K562 (cell line): ENCODE data around the gene SLC22A12. TPM values are rescaled to one million over a fixed set of nuclear protein-coding genes. Genes with fewer than 3 reads are reported as not detected.

Source experiments
- MBD2 ChIP-seq: sonication (generic); IDR thresholded peaks from 2 replicates; pipeline ENCODE4 v1.6.1; 2016; ENCODE audit warnings: low read depth, borderline replicate concordance
- NCOA6 ChIP-seq: fragments of 450-650 bp; IDR thresholded peaks from 2 replicates; pipeline ENCODE4 v1.6.1; 2017; ENCODE audit warnings: mild to moderate bottlenecking
- PHB2 ChIP-seq: fragments of 450-650 bp; IDR thresholded peaks from 2 replicates; pipeline ENCODE4 v1.6.1; 2017; ENCODE audit warnings: low read depth
- RBM17 ChIP-seq: fragments of 200-400 bp; formaldehyde crosslinking; IDR thresholded peaks from 2 replicates; pipeline ENCODE4 v1.6.1; 2017; ENCODE audit warnings: low read depth, mild to moderate bottlenecking, low read length, borderline replicate concordance
- STAT5B ChIP-seq: fragments of 250-450 bp; sonication (Bioruptor Pico); IDR thresholded peaks from 2 replicates; pipeline ENCODE4 v1.8.0; 2021; ENCODE audit warnings: mild to moderate bottlenecking, inconsistent platforms
- TOE1 ChIP-seq, 2 experiments: fragments of 450-650 bp in 1 of 2; sonication (generic) in 1 of 2; formaldehyde crosslinking in 1 of 2; IDR thresholded peaks; 2 replicates each; pipeline versions ENCODE4 v1.7.1 to v1.8.0; 2016 to 2022; ENCODE audit warnings: borderline replicate concordance in 2 of 2, mild to moderate bottlenecking in 2 of 2, antibody characterized with exemption in 1 of 2, inconsistent platforms in 1 of 2, low read depth in 1 of 2, missing genetic modification reagents in 1 of 2, moderate library complexity in 1 of 2
- polyA plus RNA-seq, 8 experiments: library from polyadenylated mRNA; depleted of rRNA in 4 of 8; stranded (reverse) in 5 of 8; unstranded in 3 of 8; fragments of >200 nt; fragmentation: Nextera tagmentation in 2 of 8; fragmentation: Illumina TruSeq in 1 of 8; extraction: Ambion mirVana in 2 of 8; extraction: Trizol in 1 of 8; gene quantifications; 2 replicates each; pipeline versions ENCODE4 v1.2.1 to v1.2.3, GENCODE V29; 2011 to 2014; ENCODE audit warnings: inconsistent platforms in 1 of 8, missing spikeins in 1 of 8
- total RNA-seq, 7 experiments: library from RNA; depleted of rRNA in 6 of 7; stranded (reverse); fragments of >200 nt in 6 of 7; fragmentation: Illumina TruSeq in 2 of 7; extraction: Trizol in 2 of 7; gene quantifications; 2 replicates each; pipeline versions ENCODE4 v1.2.1 to v1.2.3, GENCODE V29; 2011 to 2021; ENCODE audit warnings: low replicate concordance in 1 of 7
- TF ChIP-seq, protein P1 (sequence below): fragments of 450-650 bp; IDR thresholded peaks from 2 replicates; pipeline ENCODE4 v1.6.1; 2016; ENCODE audit warnings: mild to moderate bottlenecking, moderate library complexity
- TF ChIP-seq, protein P2 (sequence below): fragments of 450-650 bp; formaldehyde crosslinking; IDR thresholded peaks from 2 replicates; pipeline ENCODE4 v1.4.0; 2020; ENCODE audit warnings: mild to moderate bottlenecking, mixed read lengths
- TF ChIP-seq, protein P3 (sequence below): fragments of 200-800 bp; sonication (Bioruptor generic); IDR thresholded peaks from 2 replicates; pipeline ENCODE4 v1.6.1; 2017; ENCODE audit warnings: missing genetic modification characterization, missing compliant biosample characterization

SLC22A12 gene
- total and polyA plus RNA-seq, 9 of the 15 experiments (the other 6 are each of a cell fraction or from before 2014, with no cell fraction given): not detected

DNA sequence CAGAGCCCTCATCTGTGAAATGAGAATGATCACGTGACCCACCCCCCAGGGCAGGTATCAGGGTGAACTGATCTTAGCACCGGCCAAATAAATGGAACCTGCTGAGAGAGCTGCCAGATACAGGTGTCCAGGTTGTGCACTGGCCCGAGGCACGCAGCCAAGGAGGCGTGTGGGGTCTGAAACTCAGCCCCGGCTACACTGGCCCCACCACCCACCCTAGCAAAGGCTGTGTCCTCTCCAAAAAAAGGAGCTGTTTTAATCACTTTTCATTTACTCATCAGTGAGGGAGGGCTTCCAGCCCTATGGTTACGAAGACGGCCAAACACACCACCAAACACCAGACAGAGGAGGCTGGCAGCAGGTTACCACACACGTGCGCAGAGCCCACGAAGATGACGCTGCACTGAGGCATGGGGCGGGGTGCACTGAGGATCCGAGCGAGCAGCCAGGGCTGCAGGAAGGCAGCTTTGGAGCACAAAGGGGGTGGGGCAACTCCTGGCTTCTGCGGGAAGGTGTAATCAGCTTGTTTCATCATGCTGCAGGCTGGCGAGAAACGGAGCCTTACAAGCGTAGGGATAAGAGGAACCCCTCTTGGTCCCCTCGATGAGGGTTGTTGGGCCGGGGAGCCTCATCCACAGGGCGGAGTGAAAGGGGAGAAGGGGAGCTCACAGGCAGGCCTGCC lies 19.5 kb upstream of the SLC22A12 start (continued):
- TF ChIP-seq, protein P1, sequence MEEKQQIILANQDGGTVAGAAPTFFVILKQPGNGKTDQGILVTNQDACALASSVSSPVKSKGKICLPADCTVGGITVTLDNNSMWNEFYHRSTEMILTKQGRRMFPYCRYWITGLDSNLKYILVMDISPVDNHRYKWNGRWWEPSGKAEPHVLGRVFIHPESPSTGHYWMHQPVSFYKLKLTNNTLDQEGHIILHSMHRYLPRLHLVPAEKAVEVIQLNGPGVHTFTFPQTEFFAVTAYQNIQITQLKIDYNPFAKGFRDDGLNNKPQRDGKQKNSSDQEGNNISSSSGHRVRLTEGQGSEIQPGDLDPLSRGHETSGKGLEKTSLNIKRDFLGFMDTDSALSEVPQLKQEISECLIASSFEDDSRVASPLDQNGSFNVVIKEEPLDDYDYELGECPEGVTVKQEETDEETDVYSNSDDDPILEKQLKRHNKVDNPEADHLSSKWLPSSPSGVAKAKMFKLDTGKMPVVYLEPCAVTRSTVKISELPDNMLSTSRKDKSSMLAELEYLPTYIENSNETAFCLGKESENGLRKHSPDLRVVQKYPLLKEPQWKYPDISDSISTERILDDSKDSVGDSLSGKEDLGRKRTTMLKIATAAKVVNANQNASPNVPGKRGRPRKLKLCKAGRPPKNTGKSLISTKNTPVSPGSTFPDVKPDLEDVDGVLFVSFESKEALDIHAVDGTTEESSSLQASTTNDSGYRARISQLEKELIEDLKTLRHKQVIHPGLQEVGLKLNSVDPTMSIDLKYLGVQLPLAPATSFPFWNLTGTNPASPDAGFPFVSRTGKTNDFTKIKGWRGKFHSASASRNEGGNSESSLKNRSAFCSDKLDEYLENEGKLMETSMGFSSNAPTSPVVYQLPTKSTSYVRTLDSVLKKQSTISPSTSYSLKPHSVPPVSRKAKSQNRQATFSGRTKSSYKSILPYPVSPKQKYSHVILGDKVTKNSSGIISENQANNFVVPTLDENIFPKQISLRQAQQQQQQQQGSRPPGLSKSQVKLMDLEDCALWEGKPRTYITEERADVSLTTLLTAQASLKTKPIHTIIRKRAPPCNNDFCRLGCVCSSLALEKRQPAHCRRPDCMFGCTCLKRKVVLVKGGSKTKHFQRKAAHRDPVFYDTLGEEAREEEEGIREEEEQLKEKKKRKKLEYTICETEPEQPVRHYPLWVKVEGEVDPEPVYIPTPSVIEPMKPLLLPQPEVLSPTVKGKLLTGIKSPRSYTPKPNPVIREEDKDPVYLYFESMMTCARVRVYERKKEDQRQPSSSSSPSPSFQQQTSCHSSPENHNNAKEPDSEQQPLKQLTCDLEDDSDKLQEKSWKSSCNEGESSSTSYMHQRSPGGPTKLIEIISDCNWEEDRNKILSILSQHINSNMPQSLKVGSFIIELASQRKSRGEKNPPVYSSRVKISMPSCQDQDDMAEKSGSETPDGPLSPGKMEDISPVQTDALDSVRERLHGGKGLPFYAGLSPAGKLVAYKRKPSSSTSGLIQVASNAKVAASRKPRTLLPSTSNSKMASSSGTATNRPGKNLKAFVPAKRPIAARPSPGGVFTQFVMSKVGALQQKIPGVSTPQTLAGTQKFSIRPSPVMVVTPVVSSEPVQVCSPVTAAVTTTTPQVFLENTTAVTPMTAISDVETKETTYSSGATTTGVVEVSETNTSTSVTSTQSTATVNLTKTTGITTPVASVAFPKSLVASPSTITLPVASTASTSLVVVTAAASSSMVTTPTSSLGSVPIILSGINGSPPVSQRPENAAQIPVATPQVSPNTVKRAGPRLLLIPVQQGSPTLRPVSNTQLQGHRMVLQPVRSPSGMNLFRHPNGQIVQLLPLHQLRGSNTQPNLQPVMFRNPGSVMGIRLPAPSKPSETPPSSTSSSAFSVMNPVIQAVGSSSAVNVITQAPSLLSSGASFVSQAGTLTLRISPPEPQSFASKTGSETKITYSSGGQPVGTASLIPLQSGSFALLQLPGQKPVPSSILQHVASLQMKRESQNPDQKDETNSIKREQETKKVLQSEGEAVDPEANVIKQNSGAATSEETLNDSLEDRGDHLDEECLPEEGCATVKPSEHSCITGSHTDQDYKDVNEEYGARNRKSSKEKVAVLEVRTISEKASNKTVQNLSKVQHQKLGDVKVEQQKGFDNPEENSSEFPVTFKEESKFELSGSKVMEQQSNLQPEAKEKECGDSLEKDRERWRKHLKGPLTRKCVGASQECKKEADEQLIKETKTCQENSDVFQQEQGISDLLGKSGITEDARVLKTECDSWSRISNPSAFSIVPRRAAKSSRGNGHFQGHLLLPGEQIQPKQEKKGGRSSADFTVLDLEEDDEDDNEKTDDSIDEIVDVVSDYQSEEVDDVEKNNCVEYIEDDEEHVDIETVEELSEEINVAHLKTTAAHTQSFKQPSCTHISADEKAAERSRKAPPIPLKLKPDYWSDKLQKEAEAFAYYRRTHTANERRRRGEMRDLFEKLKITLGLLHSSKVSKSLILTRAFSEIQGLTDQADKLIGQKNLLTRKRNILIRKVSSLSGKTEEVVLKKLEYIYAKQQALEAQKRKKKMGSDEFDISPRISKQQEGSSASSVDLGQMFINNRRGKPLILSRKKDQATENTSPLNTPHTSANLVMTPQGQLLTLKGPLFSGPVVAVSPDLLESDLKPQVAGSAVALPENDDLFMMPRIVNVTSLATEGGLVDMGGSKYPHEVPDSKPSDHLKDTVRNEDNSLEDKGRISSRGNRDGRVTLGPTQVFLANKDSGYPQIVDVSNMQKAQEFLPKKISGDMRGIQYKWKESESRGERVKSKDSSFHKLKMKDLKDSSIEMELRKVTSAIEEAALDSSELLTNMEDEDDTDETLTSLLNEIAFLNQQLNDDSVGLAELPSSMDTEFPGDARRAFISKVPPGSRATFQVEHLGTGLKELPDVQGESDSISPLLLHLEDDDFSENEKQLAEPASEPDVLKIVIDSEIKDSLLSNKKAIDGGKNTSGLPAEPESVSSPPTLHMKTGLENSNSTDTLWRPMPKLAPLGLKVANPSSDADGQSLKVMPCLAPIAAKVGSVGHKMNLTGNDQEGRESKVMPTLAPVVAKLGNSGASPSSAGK: peak; percentile 84
- no peak for TF ChIP-seq MBD2
- no peak for TF ChIP-seq STAT5B
- TF ChIP-seq NCOA6: no peak
- TF ChIP-seq RBM17: no peak
- no peak for TF ChIP-seq PHB2
- TF ChIP-seq, protein P2, sequence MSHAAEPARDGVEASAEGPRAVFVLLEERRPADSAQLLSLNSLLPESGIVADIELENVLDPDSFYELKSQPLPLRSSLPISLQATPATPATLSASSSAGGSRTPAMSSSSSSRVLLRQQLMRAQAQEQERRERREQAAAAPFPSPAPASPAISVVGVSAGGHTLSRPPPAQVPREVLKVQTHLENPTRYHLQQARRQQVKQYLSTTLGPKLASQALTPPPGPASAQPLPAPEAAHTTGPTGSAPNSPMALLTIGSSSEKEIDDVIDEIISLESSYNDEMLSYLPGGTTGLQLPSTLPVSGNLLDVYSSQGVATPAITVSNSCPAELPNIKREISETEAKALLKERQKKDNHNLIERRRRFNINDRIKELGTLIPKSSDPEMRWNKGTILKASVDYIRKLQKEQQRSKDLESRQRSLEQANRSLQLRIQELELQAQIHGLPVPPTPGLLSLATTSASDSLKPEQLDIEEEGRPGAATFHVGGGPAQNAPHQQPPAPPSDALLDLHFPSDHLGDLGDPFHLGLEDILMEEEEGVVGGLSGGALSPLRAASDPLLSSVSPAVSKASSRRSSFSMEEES: peak; percentile 95
- TF ChIP-seq TOE1 (IDR thresholded peaks at IDR 0.05; ENCODE audit: borderline replicate concordance): peak; percentile 95
- no peak for TF ChIP-seq TOE1 (CRISPR knock-in tag; IDR thresholded peaks at IDR 0.05; ENCODE audit: borderline replicate concordance, low read depth)
- TF ChIP-seq, protein P3, sequence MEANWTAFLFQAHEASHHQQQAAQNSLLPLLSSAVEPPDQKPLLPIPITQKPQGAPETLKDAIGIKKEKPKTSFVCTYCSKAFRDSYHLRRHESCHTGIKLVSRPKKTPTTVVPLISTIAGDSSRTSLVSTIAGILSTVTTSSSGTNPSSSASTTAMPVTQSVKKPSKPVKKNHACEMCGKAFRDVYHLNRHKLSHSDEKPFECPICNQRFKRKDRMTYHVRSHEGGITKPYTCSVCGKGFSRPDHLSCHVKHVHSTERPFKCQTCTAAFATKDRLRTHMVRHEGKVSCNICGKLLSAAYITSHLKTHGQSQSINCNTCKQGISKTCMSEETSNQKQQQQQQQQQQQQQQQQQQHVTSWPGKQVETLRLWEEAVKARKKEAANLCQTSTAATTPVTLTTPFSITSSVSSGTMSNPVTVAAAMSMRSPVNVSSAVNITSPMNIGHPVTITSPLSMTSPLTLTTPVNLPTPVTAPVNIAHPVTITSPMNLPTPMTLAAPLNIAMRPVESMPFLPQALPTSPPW (CRISPR knock-in tag): peak; percentile 18; the same call in 1 of the 2 replicates
